NCI-H446 (cell line): ENCODE measurements around the gene NANOS2.
A peak's percentile ranks its signal among the peaks of the same experiment; 100 is the strongest.
"Not testable (repeated sequence)": the region's sequence is repeated elsewhere in the genome, so short reads cannot be mapped to it uniquely, and the experiment has no call there.

Source experiments
- DNase-seq, 2 experiments: peaks; one replicate each; lab custom pipeline; 2025; lab: John Stamatoyannopoulos, UW

NANOS2 gene

GRCh38 chr19:45874620-45874966 lies 40.0 kb downstream of the NANOS2 start:
- no peak for DNase-seq

- no peak for DNase-seq
These were observed 41.3 kb downstream of the NANOS2 start for GRCh38 chr19:45873219-45873772.

DNA sequence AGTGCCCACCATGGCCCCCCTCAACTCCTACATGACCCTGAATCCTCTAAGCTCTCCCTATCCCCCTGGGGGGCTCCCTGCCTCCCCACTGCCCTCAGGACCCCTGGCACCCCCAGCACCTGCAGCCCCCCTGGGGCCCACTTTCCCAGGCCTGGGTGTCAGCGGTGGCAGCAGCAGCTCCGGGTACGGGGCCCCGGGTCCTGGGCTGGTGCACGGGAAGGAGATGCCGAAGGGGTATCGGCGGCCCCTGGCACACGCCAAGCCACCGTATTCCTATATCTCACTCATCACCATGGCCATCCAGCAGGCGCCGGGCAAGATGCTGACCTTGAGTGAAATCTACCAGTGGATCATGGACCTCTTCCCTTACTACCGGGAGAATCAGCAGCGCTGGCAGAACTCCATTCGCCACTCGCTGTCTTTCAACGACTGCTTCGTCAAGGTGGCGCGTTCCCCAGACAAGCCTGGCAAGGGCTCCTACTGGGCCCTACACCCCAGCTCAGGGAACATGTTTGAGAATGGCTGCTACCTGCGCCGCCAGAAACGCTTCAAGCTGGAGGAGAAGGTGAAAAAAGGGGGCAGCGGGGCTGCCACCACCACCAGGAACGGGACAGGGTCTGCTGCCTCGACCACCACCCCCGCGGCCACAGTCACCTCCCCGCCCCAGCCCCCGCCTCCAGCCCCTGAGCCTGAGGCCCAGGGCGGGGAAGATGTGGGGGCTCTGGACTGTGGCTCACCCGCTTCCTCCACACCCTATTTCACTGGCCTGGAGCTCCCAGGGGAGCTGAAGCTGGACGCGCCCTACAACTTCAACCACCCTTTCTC lies 42.3 kb downstream of the NANOS2 start:
- no peak for DNase-seq

- DNase-seq = no peak
These were observed 43.8 kb downstream of the NANOS2 start for GRCh38 chr19:45870798-45871197.

- DNase-seq = not testable (repeated sequence)
These were observed 47.3 kb downstream of the NANOS2 start for GRCh38 chr19:45867241-45867640.

DNA sequence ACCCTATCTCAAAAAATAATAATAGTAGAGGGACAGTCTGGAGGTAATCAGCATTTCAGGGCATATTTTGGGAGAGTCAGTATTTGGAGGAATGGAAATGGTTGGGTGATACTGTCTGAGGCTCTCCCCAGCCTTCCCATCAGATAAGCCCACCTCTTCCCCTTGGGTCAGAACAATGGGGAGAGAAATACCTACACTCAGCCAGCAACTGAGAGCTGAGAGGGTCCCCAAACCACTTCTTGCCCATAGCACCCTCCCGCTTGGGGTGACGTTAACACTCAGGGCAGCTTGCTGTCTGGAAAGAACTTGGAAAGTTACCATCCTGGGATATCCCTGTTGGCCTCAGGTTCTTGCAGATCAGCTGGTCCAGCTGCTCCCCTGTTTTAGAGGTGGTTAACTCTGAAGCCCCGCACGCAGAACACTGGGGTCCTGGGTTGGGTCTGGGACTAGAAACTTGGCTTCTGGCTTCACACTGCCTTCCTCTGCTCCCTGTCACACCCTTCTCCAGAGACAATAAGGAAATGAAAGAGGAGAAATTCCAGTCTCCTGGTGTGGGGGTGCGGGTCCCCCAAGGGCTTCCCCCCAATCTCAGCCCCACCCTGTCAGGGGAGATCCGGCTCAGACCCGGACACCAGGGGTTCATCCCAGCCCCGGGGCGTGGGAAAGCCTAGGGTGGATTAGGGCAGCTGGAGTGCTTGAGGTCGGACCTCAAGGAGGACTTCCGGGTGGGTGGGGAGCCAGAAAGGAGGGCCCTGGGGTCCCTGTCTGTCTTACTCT lies 48.0 kb downstream of the NANOS2 start:
- DNase-seq = no peak

- DNase-seq = no peak
These were observed 49.2 kb downstream of the NANOS2 start for GRCh38 chr19:45865269-45865948.

DNA sequence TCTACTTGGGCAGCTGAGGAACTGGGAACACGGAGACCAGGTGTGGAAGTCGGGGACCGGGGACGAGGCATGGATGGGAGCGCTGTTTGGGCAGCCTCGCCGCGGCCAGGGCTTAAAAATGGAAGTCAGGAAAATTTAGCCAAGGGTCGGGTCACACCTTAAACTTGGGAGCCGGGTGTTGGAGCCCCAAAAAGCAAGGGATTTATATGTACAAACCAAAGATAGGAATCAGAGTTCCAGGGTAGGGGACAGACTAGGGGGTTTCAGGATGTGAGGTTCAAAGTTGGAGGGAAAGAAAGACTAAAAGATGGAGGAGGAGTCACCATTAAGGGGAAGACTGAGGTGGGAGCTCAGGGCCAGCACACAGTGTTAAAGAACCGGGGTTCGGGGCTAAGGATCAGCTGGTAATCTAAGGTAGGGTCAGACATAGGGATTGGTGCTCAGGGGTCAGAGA lies 49.9 kb downstream of the NANOS2 start:
- DNase-seq = no peak

DNA sequence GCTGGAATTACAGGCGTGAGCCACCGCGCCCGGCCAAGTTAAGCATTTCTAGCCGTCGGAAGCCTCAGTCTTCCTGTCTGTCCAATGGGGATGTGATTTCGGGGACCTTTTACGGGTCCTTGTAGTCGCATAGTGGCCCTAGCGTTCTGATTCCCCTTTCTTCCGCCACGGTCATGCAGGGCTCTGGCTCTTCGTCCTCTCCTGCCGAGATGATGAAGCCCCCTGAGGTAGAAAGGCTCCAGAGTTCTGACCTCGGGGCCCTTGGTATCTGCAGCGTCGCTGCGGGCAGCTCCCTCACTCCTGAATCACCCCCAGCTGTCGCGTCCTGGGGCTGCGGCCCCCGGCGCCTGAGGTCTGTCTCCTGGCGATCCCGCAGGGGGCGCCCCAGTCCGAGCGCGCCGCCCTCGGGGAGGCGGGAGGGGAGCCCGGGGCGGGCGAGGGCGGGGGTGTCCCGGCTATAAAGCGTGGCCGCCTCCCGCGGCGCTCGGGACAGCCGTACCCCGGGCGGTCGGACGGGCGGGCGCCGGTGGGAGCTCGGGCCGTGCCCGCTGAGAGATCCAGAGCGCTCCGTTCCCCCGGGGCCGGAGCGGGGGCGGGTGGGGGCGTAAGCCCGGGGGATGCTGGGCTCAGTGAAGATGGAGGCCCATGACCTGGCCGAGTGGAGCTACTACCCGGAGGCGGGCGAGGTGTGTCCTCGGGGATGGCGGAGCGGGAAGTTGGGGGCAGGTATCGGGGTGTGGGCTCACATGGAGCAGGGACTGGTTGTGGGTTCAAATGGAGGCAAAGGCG lies 50.5 kb downstream of the NANOS2 start, which contains the start of gene FOXA3:
Gene FOXA3 (plus strand): TSS at position 487 of the 789 bp plus-strand sequence. CDS start 131 bp downstream, at position 618.
- DNase-seq = peak in 1 of 2 experiments; percentile 41

GRCh38 chr19:45863335-45863839 lies 51.2 kb downstream of the NANOS2 start:
- DNase-seq = no peak
